Measurements from ENCODE around the gene PCDHGA1.

DNA sequence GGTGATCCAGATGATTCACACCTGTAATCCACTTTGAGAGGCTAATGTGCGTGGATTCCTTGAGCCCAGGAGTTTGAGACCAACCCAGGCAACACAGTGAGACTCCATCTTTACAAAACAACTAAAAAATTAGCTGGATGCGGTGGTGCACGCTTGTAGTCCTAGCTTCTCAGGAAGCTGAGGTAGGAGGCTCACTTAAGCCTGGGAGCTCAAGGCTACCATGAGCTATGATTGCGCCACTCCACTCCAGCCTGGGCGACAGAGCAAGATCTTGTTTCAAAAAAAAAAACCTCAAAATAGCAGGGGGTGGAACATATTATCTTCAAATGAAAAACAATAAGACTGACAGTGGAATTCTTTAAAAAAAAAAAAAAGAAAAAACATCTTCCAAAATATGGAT, 217.6 kb downstream of the PCDHGA1 start:
- TF ChIP-seq POLR2A (IDR thresholded peaks at IDR 0.05; ENCODE audit: low read length) (no peak), GATA1 (IDR thresholded peaks at IDR 0.05; ENCODE audit: low read depth, low read length) (no peak)
